GM12878 (cell line): ENCODE measurements around the gene ARHGAP26. TPM values are rescaled to one million over a fixed set of nuclear protein-coding genes. Genes with fewer than 3 reads are reported as not detected.

Source experiments
- ATAC-seq: fragments of 200-7000 bp; cut with Tn5 transposase; 3 replicates; pipeline ENCODE4 v1.9.1; 2020; ENCODE audit warnings: mild to moderate bottlenecking, moderate library complexity
- BruUV-seq: library from RNA; stranded (reverse); fragments of 400-500 nt; replicated peaks from 2 replicates; lab custom pipeline; 2021; lab: Mats Ljungman, UMichigan
- CTCF ChIA-PET: fragments of 300-600 bp; sonication (Branson Sonifier 250); formaldehyde crosslinking; extraction: SDS; loops from one replicate; lab custom pipeline; 2021; ENCODE audit warnings: inconsistent platforms; lab: Yijun Ruan, JAX
- POLR2A ChIA-PET: fragments of 350-600 bp; formaldehyde crosslinking; extraction: SDS; loops from one replicate; lab custom pipeline; 2021; ENCODE audit warnings: inconsistent platforms; lab: Charles Lee
- RAD21 ChIA-PET: fragments of 300-600 bp; sonication (Branson Sonifier 250); formaldehyde crosslinking; loops from one replicate; lab custom pipeline; 2023; ENCODE audit warnings: antibody characterized with exemption; ENCODE audit not compliant: unreplicated experiment; lab: Charles Lee
- SMC1A ChIA-PET: fragments of 300-600 bp; sonication (Branson Sonifier 250); formaldehyde crosslinking; loops from one replicate; lab custom pipeline; 2023; ENCODE audit not compliant: unreplicated experiment, uncharacterized antibody; lab: Charles Lee
- DNase-seq: peaks from one replicate; pipeline ENCODE4 v3.0.0-alpha.2; 2011; ENCODE audit warnings: low read depth, low spot score
- FAIRE-seq: peaks from 3 replicates; lab custom pipeline; 2011; peaks lifted over from hg19 to GRCh38; lab: Jason Lieb, UNC
- H2AFZ ChIP-seq: 2 replicates; pipeline ENCODE4 v1.6.0; 2011; ENCODE audit warnings: low read depth, low read length, control low read depth; ENCODE audit not compliant: control insufficient read depth
- H3K27ac ChIP-seq: 2 replicates; pipeline ENCODE4 v1.5.1; 2011; ENCODE audit warnings: control low read depth; ENCODE audit not compliant: control insufficient read depth, insufficient read depth
- H3K27me3 ChIP-seq, 2 experiments: replicated peaks in 1 of 2; 2 replicates each; pipeline versions ENCODE4 v1.6.0 to v1.6.1; 2011; ENCODE audit warnings: low read length in 1 of 2; ENCODE audit not compliant: control insufficient read depth in 2 of 2, insufficient read depth in 2 of 2
- H3K36me3 ChIP-seq, 2 experiments: 2 replicates each; pipeline ENCODE4 v1.5.1; 2011; ENCODE audit warnings: low read length in 1 of 2; ENCODE audit not compliant: control insufficient read depth in 2 of 2, insufficient read depth in 2 of 2
- H3K4me1 ChIP-seq: 2 replicates; pipeline ENCODE4 v1.6.1; 2011; ENCODE audit warnings: mild to moderate bottlenecking, low read length, moderate library complexity, mixed read lengths; ENCODE audit not compliant: control insufficient read depth, insufficient read depth
- H3K4me2 ChIP-seq: 2 replicates; pipeline ENCODE4 v1.6.0; 2011; ENCODE audit warnings: control low read depth; ENCODE audit not compliant: control insufficient read depth, insufficient read depth
- H3K4me3 ChIP-seq: fragments of 200-600 bp; sonication (generic); 2 replicates; pipeline ENCODE4 v1.5.1; 2016
- H3K79me2 ChIP-seq: 2 replicates; pipeline ENCODE4 v1.6.0; 2011; ENCODE audit warnings: low read length; ENCODE audit not compliant: control insufficient read depth, insufficient read depth
- H3K9ac ChIP-seq: 2 replicates; pipeline ENCODE4 v1.8.0; 2011; ENCODE audit warnings: low read length, control low read depth, mixed read lengths; ENCODE audit not compliant: control insufficient read depth, insufficient read depth
- H3K9me3 ChIP-seq: replicated peaks from 3 replicates; pipeline ENCODE4 v1.5.1; 2011; ENCODE audit warnings: mild to moderate bottlenecking, low read length; ENCODE audit not compliant: control insufficient read depth, insufficient read depth
- H4K20me1 ChIP-seq: 2 replicates; pipeline ENCODE4 v1.6.0; 2011; ENCODE audit not compliant: control insufficient read depth, insufficient read depth
- BACH1 ChIP-seq: fragments of 450-650 bp; IDR thresholded peaks from 2 replicates; pipeline ENCODE4 v1.6.1; 2017; ENCODE audit warnings: mild to moderate bottlenecking, borderline replicate concordance
- BHLHE40 ChIP-seq, 2 experiments: fragments of 450-650 bp in 1 of 2; IDR thresholded peaks; 2 replicates each; pipeline ENCODE4 v1.6.1; 2011 to 2017; ENCODE audit warnings: low read depth in 2 of 2, borderline replicate concordance in 1 of 2, improper control_type of control experiment in 1 of 2, low read length in 1 of 2, mild to moderate bottlenecking in 1 of 2
- CREM ChIP-seq: IDR thresholded peaks from 2 replicates; pipeline ENCODE4 v1.6.1; 2014; ENCODE audit warnings: antibody characterized with exemption, low read depth
- EED ChIP-seq: sonication (generic); IDR thresholded peaks from 2 replicates; pipeline ENCODE4 v1.6.1; 2016; ENCODE audit warnings: antibody characterized with exemption, low read depth
- FOS ChIP-seq: IDR thresholded peaks from 3 replicates; pipeline ENCODE4 v1.6.1; 2011; ENCODE audit warnings: borderline replicate concordance; ENCODE audit not compliant: insufficient read length; ENCODE audit errors: extremely low read depth
- KLF5 ChIP-seq: fragments of 450-650 bp; IDR thresholded peaks from 2 replicates; pipeline ENCODE4 v1.6.1; 2014; ENCODE audit warnings: mild to moderate bottlenecking; ENCODE audit not compliant: partially characterized antibody
- NFYB ChIP-seq: IDR thresholded peaks from 2 replicates; pipeline ENCODE4 v1.6.1; 2011; ENCODE audit warnings: low read depth, mild to moderate bottlenecking, low read length, improper control_type of control experiment, moderate library complexity; ENCODE audit not compliant: insufficient read depth
- PKNOX1 ChIP-seq: fragments of 450-650 bp; IDR thresholded peaks from 2 replicates; pipeline ENCODE4 v1.6.1; 2016; ENCODE audit warnings: mild to moderate bottlenecking
- RCOR1 ChIP-seq: conservative IDR thresholded peaks from 2 replicates; pipeline ENCODE4 v1.6.1; 2012; ENCODE audit warnings: low read depth, low read length, improper control_type of control experiment
- SMAD1 ChIP-seq: fragments of 450-650 bp; IDR thresholded peaks from 2 replicates; pipeline ENCODE4 v1.6.1; 2018; ENCODE audit warnings: mild to moderate bottlenecking, low read depth; ENCODE audit not compliant: partially characterized antibody
- SMARCA5 ChIP-seq: fragments of 450-650 bp; IDR thresholded peaks from 2 replicates; pipeline ENCODE4 v1.6.1; 2017; ENCODE audit warnings: mild to moderate bottlenecking
- SPI1 ChIP-seq: IDR thresholded peaks from 2 replicates; pipeline ENCODE4 v1.6.1; 2011; ENCODE audit warnings: low read depth, mild to moderate bottlenecking, low read length, moderate library complexity, borderline replicate concordance; ENCODE audit not compliant: insufficient read depth
- SREBF2 ChIP-seq: IDR thresholded peaks from 2 replicates; pipeline ENCODE4 v1.6.1; 2012; ENCODE audit warnings: mild to moderate bottlenecking, low read length
- STAT3 ChIP-seq: IDR thresholded peaks from 2 replicates; pipeline ENCODE4 v1.6.1; 2011; ENCODE audit warnings: low read depth, low read length, improper control_type of control experiment
- TCF12 ChIP-seq: IDR thresholded peaks from 2 replicates; pipeline ENCODE4 v1.6.1; 2011; ENCODE audit warnings: low read depth, mild to moderate bottlenecking, low read length
- ZBTB11 ChIP-seq: fragments of 450-650 bp; formaldehyde crosslinking; IDR thresholded peaks from 2 replicates; pipeline ENCODE4 v1.5.0; 2022; ENCODE audit warnings: mild to moderate bottlenecking, missing genetic modification characterization
- ZSCAN29 ChIP-seq: fragments of 450-650 bp; IDR thresholded peaks from 2 replicates; pipeline ENCODE4 v1.6.1; 2017; ENCODE audit warnings: mild to moderate bottlenecking, moderate library complexity
- WGBS: methylation state at CpG from one replicate; pipeline ENCODE4 v1.1.6; 2016; ENCODE audit warnings: low lambda C conversion rate; ENCODE audit not compliant: insufficient replicate concordance, insufficient coverage; ENCODE audit errors: missing lambda C conversion rate; 5-methylcytosine and 5-hydroxymethylcytosine counted together
- in situ Hi-C: fragments of 300-500 bp; cut with MboI; formaldehyde crosslinking; loops from 9 replicates; pipeline ENCODE4 v1.14.3; 2018; ENCODE audit warnings: mixed read lengths
- intact Hi-C: fragments of 100-400 bp; cut with micrococcal nuclease; formaldehyde crosslinking; loops from one replicate; pipeline ENCODE4 v1.14.2; 2022; ENCODE audit not compliant: unreplicated experiment
- polyA plus RNA-seq, 11 experiments: library from polyadenylated mRNA; depleted of rRNA in 4 of 11; unstranded in 6 of 11; stranded (reverse) in 5 of 11; fragments of >200 nt; fragmentation: Nextera tagmentation in 4 of 11; fragmentation: Illumina TruSeq in 1 of 11; extraction: Ambion mirVana in 4 of 11; extraction: Trizol in 1 of 11; gene quantifications; 1 replicate in 1 of 11; 2 replicates in 10 of 11; pipeline versions ENCODE4 v1.2.1 to v1.2.3, GENCODE V29; 2011 to 2016; ENCODE audit warnings: inconsistent platforms in 2 of 11, missing spikeins in 2 of 11, low read depth in 1 of 11
- total RNA-seq, 4 experiments: library from RNA; depleted of rRNA in 3 of 4; stranded (reverse); fragments of >200 nt in 3 of 4; fragmentation: Illumina TruSeq in 1 of 4; extraction: Trizol in 1 of 4; gene quantifications; 2 replicates each; pipeline versions ENCODE4 v1.2.1 to v1.2.3, GENCODE V29; 2013 to 2021

The ARHGAP26 gene
- total and polyA plus RNA-seq, 10 of the 15 experiments (the other 5 are each of a cell fraction or from before 2014, with no cell fraction given): 9.4 to 41.5 (median 19.3) TPM

- no peak for FAIRE-seq
- Histone ChIP-seq H3K27me3 (no peaks in the 10 kb centered on the region), H3K79me2 (no peaks in the 10 kb centered on the region), H3K4me2 (no peak overlapping the region), H3K9ac (no peak overlapping the region), H4K20me1 (no peaks in the 10 kb centered on the region), H3K36me3 (no peaks in the 10 kb centered on the region)
- SMC1A ChIA-PET: no interaction called here
- POLR2A ChIA-PET: no interaction called here
- intact Hi-C loops: no loop called here
- CTCF ChIA-PET: no interaction called here
- no TSS peak for BruUV-seq
- WGBS: 67% methylated on average over 3 of the region's 3 CpGs
- TF ChIP-seq EED (no peak), BACH1 (no peak), ZBTB11 (CRISPR knock-in tag) (no peak), BHLHE40 (IDR thresholded peaks at IDR 0.05; ENCODE audit: borderline replicate concordance in 1 of 2, low read depth in 2 of 2, low read length in 1 of 2) (no peak), SREBF2 (no peak), SMARCA5 (no peak), KLF5 (no peak), NFYB (no peak), FOS (no peak), STAT3 (no peak), PKNOX1 (no peak), CREM (no peak), ZSCAN29 (no peak), RCOR1 (no peak), TCF12 (no peak), SPI1 (no peak), SMAD1 (no peak)
- TF ChIP-seq, all 136 proteins: peak for 0
- Histone ChIP-seq H3K27ac (no peak overlapping the region), H3K4me3 (no peak overlapping the region), H2AFZ (no peak overlapping the region), H3K4me1 (peaks cover 3% of the 10 kb centered on the region; the same call in 1 of the 2 replicates), H3K9me3 (no peaks in the 10 kb centered on the region; the same call in 2 of the 3 replicates)
- in situ Hi-C loops: no loop called here
- RAD21 ChIA-PET: no interaction called here
- DNase-seq: no peak
- no peak for ATAC-seq
Measured at GRCh38 chr5:142813220-142813619, 43.0 kb downstream of the ARHGAP26 start.
